Skeletal muscle satellite cell (primary cell): ENCODE measurements around the gene TRAIP. TPM values are rescaled to one million over a fixed set of nuclear protein-coding genes. Genes with fewer than 3 reads are reported as not detected.
"Not testable (repeated sequence)": the region's sequence is repeated elsewhere in the genome, so short reads cannot be mapped to it uniquely, and the experiment has no call there.

ENCODE experiments used
- H3K27me3 ChIP-seq: 2 replicates; pipeline ENCODE4 v1.7.0; 2013; ENCODE audit warnings: low read length; ENCODE audit not compliant: control insufficient read depth, insufficient read depth
- H3K36me3 ChIP-seq: 2 replicates; pipeline ENCODE4 v1.7.0; 2013; ENCODE audit warnings: mild to moderate bottlenecking, control low read depth, low read length; ENCODE audit not compliant: insufficient read depth
- H3K4me1 ChIP-seq: 2 replicates; pipeline ENCODE4 v1.7.0; 2013; ENCODE audit warnings: low read length; ENCODE audit not compliant: control insufficient read depth, insufficient read depth
- H3K4me2 ChIP-seq: 2 replicates; pipeline ENCODE4 v1.7.0; 2013; ENCODE audit warnings: mild to moderate bottlenecking, low read length
- H3K4me3 ChIP-seq: 2 replicates; pipeline ENCODE4 v1.7.0; 2013; ENCODE audit warnings: low read length
- H3K9ac ChIP-seq: 2 replicates; pipeline ENCODE4 v1.7.0; 2013; ENCODE audit warnings: mild to moderate bottlenecking, low read depth, low read length, moderate library complexity
- H3K9me3 ChIP-seq: replicated peaks from 2 replicates; pipeline ENCODE4 v1.7.0; 2013; ENCODE audit warnings: mild to moderate bottlenecking, control low read depth, low read length
- small RNA-seq: library from RNA; depleted of rRNA; stranded (forward); fragments of <200 nt; gene quantifications from one replicate; pipeline ENCODE3, GENCODE V24; 2012

Gene TRAIP

GRCh38 chr3:49782277-49782676, 74.1 kb downstream of the TRAIP start:
- H3K36me3 ChIP-seq, H3K4me3 ChIP-seq, H3K9ac ChIP-seq, H3K4me2 ChIP-seq, H3K27me3 ChIP-seq, H3K9me3 ChIP-seq: not testable (repeated sequence)
- H3K4me1 ChIP-seq, result peaks cover 13% of the 10 kb centered on the region

- peaks cover 6% of the 10 kb centered on the region for H3K4me1 ChIP-seq
- H3K36me3 ChIP-seq, result peaks cover 10% of the 10 kb centered on the region
These were observed 74.8 kb downstream of the TRAIP start for GRCh38 chr3:49781415-49782199.

GRCh38 chr3:49780975-49781365, 75.4 kb downstream of the TRAIP start:
- H3K4me1 ChIP-seq, H3K4me3 ChIP-seq, H3K27me3 ChIP-seq, H3K4me2 ChIP-seq, H3K9ac ChIP-seq, H3K9me3 ChIP-seq: not testable (repeated sequence)
- peaks cover 13% of the 10 kb centered on the region for H3K36me3 ChIP-seq

More at GRCh38 chr3:49781415-49782199, 74.8 kb downstream of the TRAIP start:
- no peaks in the 10 kb centered on the region for H3K27me3 ChIP-seq
- H3K9me3 ChIP-seq, result no peaks in the 10 kb centered on the region
- no peak overlapping the region for H3K4me2 ChIP-seq
- no peak overlapping the region for H3K9ac ChIP-seq
- no peak overlapping the region for H3K4me3 ChIP-seq

GRCh38 chr3:49780080-49780974, 76.0 kb downstream of the TRAIP start:
- Histone ChIP-seq H3K9me3 (no peaks in the 10 kb centered on the region), H3K27me3 (no peaks in the 10 kb centered on the region), H3K4me1 (peaks cover 7% of the 10 kb centered on the region), H3K9ac (no peak overlapping the region), H3K4me2 (no peak overlapping the region), H3K4me3 (no peak overlapping the region), H3K36me3 (peaks cover 18% of the 10 kb centered on the region)

GRCh38 chr3:49779358-49780079, 76.8 kb downstream of the TRAIP start:
- no peaks in the 10 kb centered on the region for H3K9me3 ChIP-seq
- peaks cover 8% of the 10 kb centered on the region for H3K4me1 ChIP-seq
- no peak overlapping the region for H3K4me3 ChIP-seq
- no peaks in the 10 kb centered on the region for H3K27me3 ChIP-seq
- no peak overlapping the region for H3K4me2 ChIP-seq
- H3K9ac ChIP-seq, result no peak overlapping the region
- peaks cover 20% of the 10 kb centered on the region for H3K36me3 ChIP-seq

Small RNA genes lying within 50 kb of the gene (small RNA-seq; reads per million reads assigned to genes)
- gene RN7SL217P, result not detected
